ENCODE data around the gene PTGES3L. TPM values are rescaled to one million over a fixed set of nuclear protein-coding genes. Genes with fewer than 3 reads are reported as not detected.

PTGES3L gene
- 42.8 and 50.8 TPM in 2 replicates for total RNA-seq
- polyA plus RNA-seq, result 72.9 and 86.1 TPM in 2 replicates

- Histone ChIP-seq H3K4me1 (ENCODE audit: low read depth) (peaks cover 20% of the 10 kb centered on the region), H3K9me3 (ENCODE audit: low read depth) (no peaks in the 10 kb centered on the region), H3K27ac (peak within 1 kb of the TSS; percentile 100), H3K36me3 (peaks cover 4% of the 10 kb centered on the region), H3K4me3 (peak within 1 kb of the TSS; percentile 94), H3K27me3 (no peaks in the 10 kb centered on the region)
- TF ChIP-seq, protein P1, sequence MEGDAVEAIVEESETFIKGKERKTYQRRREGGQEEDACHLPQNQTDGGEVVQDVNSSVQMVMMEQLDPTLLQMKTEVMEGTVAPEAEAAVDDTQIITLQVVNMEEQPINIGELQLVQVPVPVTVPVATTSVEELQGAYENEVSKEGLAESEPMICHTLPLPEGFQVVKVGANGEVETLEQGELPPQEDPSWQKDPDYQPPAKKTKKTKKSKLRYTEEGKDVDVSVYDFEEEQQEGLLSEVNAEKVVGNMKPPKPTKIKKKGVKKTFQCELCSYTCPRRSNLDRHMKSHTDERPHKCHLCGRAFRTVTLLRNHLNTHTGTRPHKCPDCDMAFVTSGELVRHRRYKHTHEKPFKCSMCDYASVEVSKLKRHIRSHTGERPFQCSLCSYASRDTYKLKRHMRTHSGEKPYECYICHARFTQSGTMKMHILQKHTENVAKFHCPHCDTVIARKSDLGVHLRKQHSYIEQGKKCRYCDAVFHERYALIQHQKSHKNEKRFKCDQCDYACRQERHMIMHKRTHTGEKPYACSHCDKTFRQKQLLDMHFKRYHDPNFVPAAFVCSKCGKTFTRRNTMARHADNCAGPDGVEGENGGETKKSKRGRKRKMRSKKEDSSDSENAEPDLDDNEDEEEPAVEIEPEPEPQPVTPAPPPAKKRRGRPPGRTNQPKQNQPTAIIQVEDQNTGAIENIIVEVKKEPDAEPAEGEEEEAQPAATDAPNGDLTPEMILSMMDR (IDR thresholded peaks at IDR 0.05; ENCODE audit: low read depth, low read length), result peak; percentile 3
- peak; percentile 60 to 93 for DNase-seq (ENCODE audit: low read depth in 1 of 2, low spot score in 1 of 2)
Observed at GRCh38 chr17:42979511-42980273, at the start of gene PTGES3L. TSS of gene PTGES3L (minus strand) at chr17:42980080. CDS start at chr17:42980053, 27 bp downstream.

DNA sequence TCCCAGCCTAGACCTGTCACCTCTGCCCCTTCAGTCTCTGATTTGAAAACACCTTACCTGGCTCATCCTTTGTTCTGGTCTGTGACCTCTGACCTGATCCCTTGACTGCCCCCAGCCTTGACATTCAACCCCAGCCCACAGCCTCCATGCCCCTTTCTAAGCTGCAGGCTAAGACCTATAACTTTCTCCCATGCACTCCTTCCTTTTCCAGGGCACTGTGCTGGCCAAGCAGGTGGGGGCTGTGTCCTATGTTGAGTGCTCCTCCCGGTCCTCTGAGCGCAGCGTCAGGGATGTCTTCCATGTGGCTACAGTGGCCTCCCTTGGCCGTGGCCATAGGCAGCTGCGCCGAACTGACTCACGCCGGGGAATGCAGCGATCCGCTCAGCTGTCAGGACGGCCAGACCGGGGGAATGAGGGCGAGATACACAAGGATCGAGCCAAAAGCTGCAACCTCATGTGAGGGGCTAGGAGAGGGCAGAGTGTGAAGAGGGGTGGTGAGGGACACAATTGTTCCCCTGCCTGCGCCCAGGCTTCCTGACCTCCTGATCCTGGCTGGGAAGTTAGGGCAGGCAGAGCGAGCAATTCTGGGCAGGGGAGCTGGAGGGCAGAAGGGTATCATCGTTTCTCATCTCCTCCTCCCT lies 48.5 kb upstream of the PTGES3L start:
- no peak overlapping the region for H3K27ac ChIP-seq
- no peaks in the 10 kb centered on the region for H3K27me3 ChIP-seq
- DNase-seq (ENCODE audit: low read depth in 1 of 2, low spot score in 1 of 2), result no peak

DNA sequence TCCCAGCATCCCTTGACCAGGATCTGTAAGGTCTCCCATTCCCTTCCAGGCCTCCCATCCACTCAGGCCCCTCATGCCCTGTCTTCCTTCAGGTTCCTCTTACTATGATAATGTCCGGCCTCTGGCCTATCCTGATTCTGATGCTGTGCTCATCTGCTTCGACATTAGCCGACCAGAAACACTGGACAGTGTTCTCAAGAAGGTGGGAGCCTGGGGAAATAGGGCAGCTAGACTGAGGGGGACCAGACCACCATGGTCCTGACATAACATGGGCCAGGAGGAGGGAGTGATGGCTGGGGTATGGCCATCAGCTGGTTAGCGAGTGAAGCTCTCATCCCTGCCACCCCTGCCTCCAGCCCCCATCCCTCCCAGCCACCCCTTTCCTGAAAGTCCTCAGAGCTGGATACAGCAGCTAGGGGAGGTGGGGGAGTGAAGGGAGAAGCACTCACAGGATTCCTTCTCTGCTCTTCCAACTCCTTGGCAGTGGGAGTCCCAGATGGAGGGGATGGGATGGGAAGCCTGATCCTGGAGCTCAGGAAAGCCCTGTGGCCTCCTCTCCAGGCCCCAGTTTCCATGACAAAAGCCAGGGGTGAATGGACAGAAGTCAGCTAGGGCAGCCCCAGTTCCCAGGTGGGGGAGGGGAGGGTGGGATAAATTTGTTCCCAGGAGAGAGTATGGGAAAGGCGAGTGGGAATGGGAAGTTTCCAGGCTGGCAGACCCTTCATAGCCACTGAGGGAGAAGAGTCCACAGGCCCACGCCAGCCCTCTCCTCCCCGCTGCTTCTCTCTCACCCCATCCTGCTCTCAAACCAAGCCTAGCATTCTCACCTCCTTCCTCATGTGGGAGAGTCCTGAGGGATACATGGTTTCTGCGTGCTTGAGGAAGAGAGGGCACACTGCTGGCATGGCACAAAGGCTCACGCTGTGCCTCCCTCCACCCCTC lies 47.5 kb upstream of the PTGES3L start:
- H3K4me1 ChIP-seq (ENCODE audit: low read depth), result peaks cover 3% of the 10 kb centered on the region
- H3K9me3 ChIP-seq (ENCODE audit: low read depth), result no peaks in the 10 kb centered on the region
- H3K27me3 ChIP-seq, result no peaks in the 10 kb centered on the region
- no peak overlapping the region for H3K27ac ChIP-seq
- no peak for DNase-seq (ENCODE audit: low read depth in 1 of 2, low spot score in 1 of 2)
- TF ChIP-seq, protein P1 (IDR thresholded peaks at IDR 0.05; ENCODE audit: low read depth, low read length), result no peak
- H3K4me3 ChIP-seq, result no peak overlapping the region
- no peaks in the 10 kb centered on the region for H3K36me3 ChIP-seq

More for the DNA sequence above, 48.5 kb upstream of the PTGES3L start:
- H3K36me3 ChIP-seq, result no peaks in the 10 kb centered on the region
- no peaks in the 10 kb centered on the region for H3K9me3 ChIP-seq (ENCODE audit: low read depth)
- TF ChIP-seq, protein P1 (IDR thresholded peaks at IDR 0.05; ENCODE audit: low read depth, low read length), result no peak
- H3K4me3 ChIP-seq, result no peak overlapping the region
- peaks cover 2% of the 10 kb centered on the region for H3K4me1 ChIP-seq (ENCODE audit: low read depth)

DNA sequence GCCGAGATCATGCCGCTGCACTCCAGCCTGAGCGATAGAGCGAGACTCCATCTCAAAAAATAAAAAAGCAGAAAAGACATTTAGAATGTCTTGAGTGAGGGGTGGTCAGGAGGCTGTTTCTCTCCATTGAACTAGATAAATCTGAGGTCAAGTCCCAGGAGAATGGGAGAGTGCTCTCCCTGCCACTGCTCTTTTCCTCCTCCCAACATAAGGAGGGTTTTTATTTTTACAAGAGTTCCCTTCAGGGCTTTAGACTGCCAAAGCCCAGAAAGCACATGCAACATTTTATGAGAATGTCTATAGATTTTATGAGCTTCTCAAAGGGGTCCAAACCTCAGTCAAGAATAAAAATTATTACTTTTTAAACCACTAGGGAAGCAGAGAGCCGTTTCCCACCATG lies 46.7 kb upstream of the PTGES3L start:
- H3K9me3 ChIP-seq (ENCODE audit: low read depth), result no peaks in the 10 kb centered on the region
- no peaks in the 10 kb centered on the region for H3K27me3 ChIP-seq
- no peak for DNase-seq (ENCODE audit: low read depth in 1 of 2, low spot score in 1 of 2)
- H3K27ac ChIP-seq, result no peak overlapping the region
- no peak overlapping the region for H3K4me3 ChIP-seq
- peaks cover 3% of the 10 kb centered on the region for H3K4me1 ChIP-seq (ENCODE audit: low read depth)
- TF ChIP-seq, protein P1 (IDR thresholded peaks at IDR 0.05; ENCODE audit: low read depth, low read length), result no peak
- no peaks in the 10 kb centered on the region for H3K36me3 ChIP-seq
